ENCODE measurements around the gene GSDME. TPM values are rescaled to one million over a fixed set of nuclear protein-coding genes. Genes with fewer than 3 reads are reported as not detected.

The GSDME gene
- total and polyA plus RNA-seq, 2 experiments from 2014 or later = 35.1 to 48.1 TPM

DNA sequence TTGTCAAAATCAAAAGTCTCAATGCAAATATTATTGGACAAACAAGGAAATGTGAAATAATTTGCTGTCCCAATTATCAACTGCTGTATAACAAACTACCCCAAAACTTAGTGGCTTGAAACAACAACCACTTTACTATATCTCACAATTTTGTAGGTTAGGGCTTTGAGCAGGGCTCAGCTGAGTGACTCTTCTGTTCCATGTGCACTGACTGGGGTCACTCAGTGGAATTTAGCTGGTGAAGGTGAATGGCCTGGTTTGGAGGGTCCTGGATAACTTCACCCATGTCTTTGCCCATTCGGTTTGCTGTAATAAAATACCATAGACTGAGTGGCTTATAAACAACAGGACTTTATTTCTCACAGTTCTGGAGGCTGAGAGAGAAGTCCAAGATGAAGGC lies 3.7 kb upstream of the GSDME start:
- whole genome bisulfite sequencing (ENCODE audit: low lambda C conversion rate, missing lambda C conversion rate) = 77% methylated on average over 1 of the region's 1 CpG
- Histone ChIP-seq H3K4me2 (no peak overlapping the region), H3K4me3 (no peak overlapping the region), H3K9me3 (ENCODE audit: low read depth) (no peaks in the 10 kb centered on the region), H3K9me2 (replicated peaks; ENCODE audit: insufficient read depth) (no peaks in the 10 kb centered on the region), H3K36me3 (replicated peaks; ENCODE audit: insufficient read depth, low read depth) (no peaks in the 10 kb centered on the region), H4K20me1 (ENCODE audit: insufficient read depth, poor library complexity, severe bottlenecking) (no peaks in the 10 kb centered on the region), H3K27ac (no peak overlapping the region), H3K27me3 (no peaks in the 10 kb centered on the region), H3K4me1 (ENCODE audit: insufficient read depth) (peaks cover 8% of the 10 kb centered on the region), H3K79me2 (no peaks in the 10 kb centered on the region), H2AFZ (no peak overlapping the region)
- TF ChIP-seq, protein P1, sequence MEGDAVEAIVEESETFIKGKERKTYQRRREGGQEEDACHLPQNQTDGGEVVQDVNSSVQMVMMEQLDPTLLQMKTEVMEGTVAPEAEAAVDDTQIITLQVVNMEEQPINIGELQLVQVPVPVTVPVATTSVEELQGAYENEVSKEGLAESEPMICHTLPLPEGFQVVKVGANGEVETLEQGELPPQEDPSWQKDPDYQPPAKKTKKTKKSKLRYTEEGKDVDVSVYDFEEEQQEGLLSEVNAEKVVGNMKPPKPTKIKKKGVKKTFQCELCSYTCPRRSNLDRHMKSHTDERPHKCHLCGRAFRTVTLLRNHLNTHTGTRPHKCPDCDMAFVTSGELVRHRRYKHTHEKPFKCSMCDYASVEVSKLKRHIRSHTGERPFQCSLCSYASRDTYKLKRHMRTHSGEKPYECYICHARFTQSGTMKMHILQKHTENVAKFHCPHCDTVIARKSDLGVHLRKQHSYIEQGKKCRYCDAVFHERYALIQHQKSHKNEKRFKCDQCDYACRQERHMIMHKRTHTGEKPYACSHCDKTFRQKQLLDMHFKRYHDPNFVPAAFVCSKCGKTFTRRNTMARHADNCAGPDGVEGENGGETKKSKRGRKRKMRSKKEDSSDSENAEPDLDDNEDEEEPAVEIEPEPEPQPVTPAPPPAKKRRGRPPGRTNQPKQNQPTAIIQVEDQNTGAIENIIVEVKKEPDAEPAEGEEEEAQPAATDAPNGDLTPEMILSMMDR (IDR thresholded peaks at IDR 0.05; ENCODE audit: poor library complexity) = no peak
- TF ChIP-seq EZH2phosphoT487 (IDR thresholded peaks at IDR 0.05; ENCODE audit: low read depth, severe bottlenecking, unreplicated experiment) (no peak), EZH2 (IDR thresholded peaks at IDR 0.05; ENCODE audit: borderline replicate concordance) (no peak)
- DNase-seq (ENCODE audit: low spot score) = no peak

- Histone ChIP-seq H3K27ac (peak overlapping the region; percentile 99), H3K9me2 (replicated peaks; ENCODE audit: insufficient read depth) (no peaks in the 10 kb centered on the region), H4K20me1 (ENCODE audit: insufficient read depth, poor library complexity, severe bottlenecking) (no peaks in the 10 kb centered on the region), H3K9me3 (ENCODE audit: low read depth) (no peaks in the 10 kb centered on the region), H3K79me2 (peaks cover 18% of the 10 kb centered on the region), H3K4me3 (peak overlapping the region; percentile 81), H3K27me3 (no peaks in the 10 kb centered on the region), H3K4me2 (peak overlapping the region; percentile 82), H2AFZ (peak overlapping the region; percentile 88), H3K36me3 (replicated peaks; ENCODE audit: insufficient read depth, low read depth) (no peaks in the 10 kb centered on the region), H3K4me1 (ENCODE audit: insufficient read depth) (peaks cover 13% of the 10 kb centered on the region)
- whole genome bisulfite sequencing (ENCODE audit: low lambda C conversion rate, missing lambda C conversion rate) = 9% methylated on average over 23 of the region's 54 CpGs
- TF ChIP-seq EZH2phosphoT487 (IDR thresholded peaks at IDR 0.05; ENCODE audit: low read depth, severe bottlenecking, unreplicated experiment) (no peak), EZH2 (IDR thresholded peaks at IDR 0.05; ENCODE audit: borderline replicate concordance) (no peak)
- TF ChIP-seq, protein P1 (IDR thresholded peaks at IDR 0.05; ENCODE audit: poor library complexity) = no peak
- peak; percentile 58 for DNase-seq (ENCODE audit: low spot score)
Measured at GRCh38 chr7:24756545-24757352, 515 bp downstream of the GSDME start.

GRCh38 chr7:24755541-24756407 lies 1.5 kb downstream of the GSDME start:
- H3K4me1 ChIP-seq (ENCODE audit: insufficient read depth) = peaks cover 13% of the 10 kb centered on the region
- H3K9me3 ChIP-seq (ENCODE audit: low read depth) = no peaks in the 10 kb centered on the region
- H3K79me2 ChIP-seq = peaks cover 24% of the 10 kb centered on the region
- H3K36me3 ChIP-seq (replicated peaks; ENCODE audit: insufficient read depth, low read depth) = no peaks in the 10 kb centered on the region
- H2AFZ ChIP-seq = no peak overlapping the region
- H3K27me3 ChIP-seq = no peaks in the 10 kb centered on the region
- peak overlapping the region; percentile 99 for H3K27ac ChIP-seq
- peak; percentile 60 for DNase-seq (ENCODE audit: low spot score)
- no peak overlapping the region for H3K4me3 ChIP-seq
- no peaks in the 10 kb centered on the region for H4K20me1 ChIP-seq (ENCODE audit: insufficient read depth, poor library complexity, severe bottlenecking)
- 85% methylated on average over 12 of the region's 12 CpGs for WGBS (ENCODE audit: low lambda C conversion rate, missing lambda C conversion rate)
- H3K9me2 ChIP-seq (replicated peaks; ENCODE audit: insufficient read depth) = no peaks in the 10 kb centered on the region
- TF ChIP-seq EZH2phosphoT487 (IDR thresholded peaks at IDR 0.05; ENCODE audit: low read depth, severe bottlenecking, unreplicated experiment) = no peak
- no peak for TF ChIP-seq EZH2 (IDR thresholded peaks at IDR 0.05; ENCODE audit: borderline replicate concordance)
- TF ChIP-seq, protein P1 (IDR thresholded peaks at IDR 0.05; ENCODE audit: poor library complexity) = no peak
- peak overlapping the region; percentile 82 for H3K4me2 ChIP-seq
